GM06990 (cell line): Measurements from ENCODE around the gene PAXX.
"Not testable (repeated sequence)": the region's sequence is repeated elsewhere in the genome, so short reads cannot be mapped to it uniquely, and the experiment has no call there.

ENCODE experiments used
- DNase-seq: peaks from one replicate; pipeline ENCODE4 v3.0.0-alpha.2; 2011; ENCODE audit not compliant: insufficient read length; ENCODE audit errors: extremely low read depth
- H3K27me3 ChIP-seq: replicated peaks from 2 replicates; pipeline ENCODE4 v1.6.0; 2011; ENCODE audit warnings: low read length; ENCODE audit not compliant: control insufficient read depth, insufficient read depth
- H3K36me3 ChIP-seq: 2 replicates; pipeline ENCODE4 v1.5.1; 2011; ENCODE audit warnings: low read length; ENCODE audit not compliant: control insufficient read depth, insufficient read depth
- H3K4me3 ChIP-seq: replicated peaks from 2 replicates; pipeline ENCODE4 v1.5.1; 2011; ENCODE audit warnings: low read depth, mild to moderate bottlenecking, control low read depth, low read length
- CTCF ChIP-seq: IDR thresholded peaks from 2 replicates; pipeline ENCODE4 v1.5.1; 2011; ENCODE audit warnings: low read length, control low read depth, mild to moderate bottlenecking, inconsistent platforms; ENCODE audit not compliant: insufficient read depth, poor library complexity, severe bottlenecking

PAXX gene

DNA sequence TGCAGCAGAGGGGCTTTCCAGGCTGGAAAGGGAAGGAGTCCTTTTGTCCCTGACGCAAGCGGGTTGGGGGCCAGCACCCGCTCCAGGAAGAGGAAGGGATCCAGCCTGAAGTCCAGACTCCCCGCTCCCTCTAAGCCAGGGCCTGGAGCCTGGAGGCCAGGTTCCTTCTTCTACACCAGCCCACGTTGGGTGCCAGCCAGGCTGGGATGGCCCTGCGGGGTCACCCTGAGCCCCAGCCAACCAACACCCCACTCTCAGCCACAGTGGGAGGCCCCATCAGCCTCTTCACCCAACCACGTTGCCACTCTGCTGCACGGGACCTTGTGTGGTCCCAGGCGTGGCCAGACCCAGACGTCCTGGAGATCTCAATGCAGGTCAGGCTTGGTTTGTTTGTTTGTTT lies 40.6 kb downstream of the PAXX start:
- H3K4me3 ChIP-seq, result peak overlapping the region; percentile 51
- H3K27me3 ChIP-seq, result no peaks in the 10 kb centered on the region
- no peak for TF ChIP-seq CTCF
- peak; percentile 69 for DNase-seq
- no peaks in the 10 kb centered on the region for H3K36me3 ChIP-seq

- H3K4me3 ChIP-seq, result peak overlapping the region; percentile 51
- not testable (repeated sequence) for H3K36me3 ChIP-seq, DNase-seq, H3K27me3 ChIP-seq
These were observed 41.3 kb downstream of the PAXX start for GRCh38 chr9:137033481-137033880.

DNA sequence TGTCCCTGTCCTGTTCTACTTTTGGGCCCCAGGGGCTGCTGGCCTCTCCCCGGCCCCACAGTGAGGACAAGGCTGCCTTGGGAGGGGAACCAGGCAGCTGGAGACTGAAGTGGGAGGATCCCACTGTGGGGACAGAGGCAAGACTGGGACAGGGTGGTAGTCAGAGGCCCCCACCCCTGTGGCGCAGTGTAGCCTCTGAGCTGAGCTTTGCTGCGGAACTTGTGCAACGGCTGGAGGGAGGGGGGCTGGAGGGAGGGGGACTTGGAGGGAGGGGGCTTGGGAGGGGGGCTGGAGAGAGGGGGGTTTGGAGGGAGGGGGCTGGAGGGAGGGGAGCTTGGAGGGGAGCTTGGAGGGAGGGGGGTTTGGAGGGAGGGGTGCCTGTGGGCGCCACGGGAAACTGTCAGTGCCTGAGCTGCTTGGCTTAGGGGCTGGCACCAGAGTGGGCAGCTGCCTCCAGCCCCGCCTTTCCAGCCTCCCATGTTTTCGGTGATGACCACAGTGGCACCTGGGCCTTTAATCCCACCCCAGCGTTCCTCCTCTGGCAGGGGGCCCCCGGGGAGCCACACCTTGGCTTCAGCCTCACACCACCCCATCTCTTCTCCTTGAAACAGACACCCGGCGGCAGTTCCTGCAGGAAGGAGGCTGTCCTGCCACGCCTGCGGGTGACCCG lies 42.0 kb downstream of the PAXX start:
- no peak for TF ChIP-seq CTCF
- no peak for DNase-seq
- H3K27me3 ChIP-seq, result no peaks in the 10 kb centered on the region
- H3K36me3 ChIP-seq, result no peaks in the 10 kb centered on the region
- H3K4me3 ChIP-seq, result peak overlapping the region; percentile 51

GRCh38 chr9:137034709-137035506 lies 42.7 kb downstream of the PAXX start:
- peak overlapping the region; percentile 31 for H3K4me3 ChIP-seq
- H3K36me3 ChIP-seq, result no peaks in the 10 kb centered on the region
- TF ChIP-seq CTCF, result peak; percentile 96
- peak; percentile 85 for DNase-seq
- H3K27me3 ChIP-seq, result no peaks in the 10 kb centered on the region

GRCh38 chr9:137035507-137035834 lies 43.2 kb downstream of the PAXX start:
- Histone ChIP-seq H3K36me3 (no peaks in the 10 kb centered on the region), H3K27me3 (no peaks in the 10 kb centered on the region), H3K4me3 (no peak overlapping the region)
- DNase-seq, result no peak
- no peak for TF ChIP-seq CTCF

DNA sequence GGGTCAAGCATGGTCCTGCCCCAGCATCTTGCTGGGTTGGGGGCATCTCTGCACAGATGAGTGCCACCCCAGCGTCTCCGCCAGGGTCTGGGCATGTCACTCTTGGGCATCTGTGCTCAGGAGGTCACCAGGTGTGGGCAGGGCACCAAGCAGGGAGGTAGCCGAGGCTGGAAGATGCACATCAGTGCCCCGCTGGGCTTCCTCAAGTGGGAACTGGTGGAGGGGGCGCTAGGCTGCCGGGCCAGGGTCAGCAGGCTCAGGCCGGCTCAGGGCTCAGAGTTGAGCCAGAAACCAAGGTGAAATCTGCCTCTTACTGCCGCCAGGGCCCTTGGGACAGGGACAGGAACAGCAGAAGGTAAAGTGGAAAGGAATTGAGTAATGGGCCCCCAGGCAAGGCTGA lies 43.7 kb downstream of the PAXX start:
- no peaks in the 10 kb centered on the region; the same call in 1 of the 2 replicates for H3K27me3 ChIP-seq
- TF ChIP-seq CTCF, result no peak
- no peak for DNase-seq

More for the DNA sequence above, 43.7 kb downstream of the PAXX start:
- Histone ChIP-seq H3K36me3 (no peaks in the 10 kb centered on the region), H3K4me3 (no peak overlapping the region)
